Left ventricle myocardium inferior (tissue), 1 donor: ENCODE measurements around the gene PRSS22. TPM values are rescaled to one million over a fixed set of nuclear protein-coding genes. Genes with fewer than 3 reads are reported as not detected.

Experiments
- DNase-seq: peaks from one replicate; pipeline ENCODE4 v3.0.0-alpha.2; 2020
- H3K27ac ChIP-seq: fragments of 200-600 bp; replicated peaks from 2 replicates; pipeline ENCODE4 v1.8.0; 2021
- H3K27me3 ChIP-seq: fragments of 200-600 bp; 2 replicates; pipeline ENCODE4 v1.8.0; 2021; ENCODE audit warnings: low read depth
- H3K36me3 ChIP-seq: fragments of 200-600 bp; 2 replicates; pipeline ENCODE4 v1.8.0; 2021
- H3K4me1 ChIP-seq: fragments of 200-600 bp; 2 replicates; pipeline ENCODE4 v1.8.0; 2021
- H3K4me3 ChIP-seq: fragments of 200-600 bp; 2 replicates; pipeline ENCODE4 v1.8.0; 2021; ENCODE audit warnings: mild to moderate bottlenecking, moderate library complexity
- H3K9me3 ChIP-seq: fragments of 200-600 bp; replicated peaks from 2 replicates; pipeline ENCODE4 v1.8.0; 2021
- intact Hi-C: fragments of 100-400 bp; cut with micrococcal nuclease; formaldehyde crosslinking; loops from one replicate; pipeline ENCODE4 v1.11.0; 2022
- total RNA-seq: library from RNA; stranded (reverse); fragmentation: NEBNext Ultra II Directional; extraction: Animal tissue kit (Norgen Biotek cat#: 25700); gene quantifications from one replicate; pipeline ENCODE4 v1.2.1, GENCODE V29; 2021
- TF ChIP-seq, protein P1 (sequence below): fragments of 200-600 bp; IDR thresholded peaks from 2 replicates; pipeline ENCODE4 v1.8.0; 2021; ENCODE audit warnings: antibody characterized with exemption, mild to moderate bottlenecking, borderline replicate concordance
- donor health status: DM: no; HTN: yes; CAD: no; lungs with severe emphysema.

The PRSS22 gene
- total RNA-seq, 1 donor from 2014 or later: not detected

DNA sequence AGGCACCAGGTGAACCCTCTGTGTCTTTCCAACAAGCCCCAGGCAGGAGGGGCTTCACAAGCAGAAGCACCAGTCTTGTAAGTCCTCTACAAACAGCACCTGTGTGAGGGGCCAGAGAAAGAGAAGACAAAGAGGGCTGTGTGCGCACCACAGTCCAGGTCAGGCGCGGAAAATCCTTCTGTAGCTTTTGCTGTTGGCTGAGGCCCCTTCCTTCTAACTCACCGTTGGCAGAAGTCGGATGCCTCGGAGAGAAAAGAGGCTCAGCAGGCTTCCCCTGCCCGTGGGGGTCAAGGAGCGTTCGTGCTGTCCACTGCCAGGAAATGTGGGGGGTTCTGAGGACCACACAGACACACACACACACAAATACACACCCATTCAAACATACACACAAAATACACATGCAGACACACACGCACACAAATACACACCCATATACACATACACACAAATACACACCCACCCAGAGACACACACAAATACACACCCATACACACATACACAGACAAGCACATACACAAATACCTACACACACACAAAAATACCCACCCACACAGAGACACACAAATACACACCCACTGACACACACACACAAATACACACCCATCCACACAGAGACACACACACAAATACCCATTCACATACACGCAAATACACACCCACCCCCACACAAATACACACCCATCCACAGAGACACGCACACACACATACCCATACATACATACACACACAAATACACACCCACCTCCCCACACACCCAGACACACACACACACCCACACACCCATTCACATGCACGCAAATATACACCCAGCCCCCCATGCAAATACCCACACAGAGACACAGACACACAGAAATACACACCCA, 21.1 kb downstream of the PRSS22 start:
- intact Hi-C loops: no loop called here

DNA sequence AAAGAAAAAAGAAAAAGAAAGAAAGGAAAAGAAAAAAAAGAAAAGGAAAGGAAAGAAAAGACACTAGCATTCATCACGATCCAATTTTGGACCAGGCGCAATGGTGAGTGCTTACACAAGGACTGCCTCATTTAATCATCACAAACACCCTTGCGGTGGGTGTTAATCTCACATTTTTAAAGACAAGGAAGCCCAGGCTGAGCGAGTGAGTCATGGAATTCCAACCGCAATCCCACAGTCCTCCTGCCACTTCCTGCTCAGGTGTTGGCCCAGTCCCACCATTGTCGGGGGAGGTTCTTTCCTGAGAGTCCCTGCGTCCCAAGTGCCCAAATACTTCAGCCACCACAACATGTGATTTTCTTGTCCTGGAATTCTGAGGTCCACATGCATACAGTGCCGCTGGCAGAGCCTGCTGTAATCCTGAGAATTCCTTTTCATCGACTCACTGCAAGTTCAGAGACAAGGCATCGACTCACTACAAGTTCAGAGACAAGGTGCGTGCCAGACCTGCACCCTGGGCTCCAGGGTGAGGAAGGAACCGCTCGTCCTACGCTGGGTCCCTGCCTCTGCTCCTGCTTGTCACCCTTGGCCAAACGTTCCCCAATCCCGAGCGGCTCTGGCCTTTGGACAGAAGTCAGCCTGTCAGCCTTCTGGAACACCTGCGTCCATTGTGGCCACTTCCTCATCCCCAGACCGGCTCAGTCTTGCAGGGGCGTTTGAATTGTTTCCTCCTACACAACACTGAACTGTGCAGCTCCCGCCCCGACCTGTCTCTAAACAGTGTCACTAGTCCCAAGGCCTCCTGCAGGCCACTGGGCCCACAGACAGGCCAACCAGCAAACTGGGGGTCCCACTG, 22.1 kb downstream of the PRSS22 start:
- TF ChIP-seq, protein P1, sequence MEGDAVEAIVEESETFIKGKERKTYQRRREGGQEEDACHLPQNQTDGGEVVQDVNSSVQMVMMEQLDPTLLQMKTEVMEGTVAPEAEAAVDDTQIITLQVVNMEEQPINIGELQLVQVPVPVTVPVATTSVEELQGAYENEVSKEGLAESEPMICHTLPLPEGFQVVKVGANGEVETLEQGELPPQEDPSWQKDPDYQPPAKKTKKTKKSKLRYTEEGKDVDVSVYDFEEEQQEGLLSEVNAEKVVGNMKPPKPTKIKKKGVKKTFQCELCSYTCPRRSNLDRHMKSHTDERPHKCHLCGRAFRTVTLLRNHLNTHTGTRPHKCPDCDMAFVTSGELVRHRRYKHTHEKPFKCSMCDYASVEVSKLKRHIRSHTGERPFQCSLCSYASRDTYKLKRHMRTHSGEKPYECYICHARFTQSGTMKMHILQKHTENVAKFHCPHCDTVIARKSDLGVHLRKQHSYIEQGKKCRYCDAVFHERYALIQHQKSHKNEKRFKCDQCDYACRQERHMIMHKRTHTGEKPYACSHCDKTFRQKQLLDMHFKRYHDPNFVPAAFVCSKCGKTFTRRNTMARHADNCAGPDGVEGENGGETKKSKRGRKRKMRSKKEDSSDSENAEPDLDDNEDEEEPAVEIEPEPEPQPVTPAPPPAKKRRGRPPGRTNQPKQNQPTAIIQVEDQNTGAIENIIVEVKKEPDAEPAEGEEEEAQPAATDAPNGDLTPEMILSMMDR: no peak
- intact Hi-C loops: no loop called here
- Histone ChIP-seq H3K27ac (no peak overlapping the region), H3K4me1 (no peaks in the 10 kb centered on the region), H3K4me3 (no peak overlapping the region), H3K27me3 (peaks cover 71% of the 10 kb centered on the region), H3K9me3 (no peaks in the 10 kb centered on the region), H3K36me3 (no peaks in the 10 kb centered on the region)
- DNase-seq: no peak

More for the DNA sequence above, 21.1 kb downstream of the PRSS22 start:
- Histone ChIP-seq H3K9me3 (no peaks in the 10 kb centered on the region), H3K36me3 (no peaks in the 10 kb centered on the region), H3K27ac (no peak overlapping the region), H3K4me1 (peaks cover 7% of the 10 kb centered on the region), H3K27me3 (peaks cover 71% of the 10 kb centered on the region), H3K4me3 (no peak overlapping the region)
- DNase-seq: no peak
- TF ChIP-seq, protein P1: no peak

DNA sequence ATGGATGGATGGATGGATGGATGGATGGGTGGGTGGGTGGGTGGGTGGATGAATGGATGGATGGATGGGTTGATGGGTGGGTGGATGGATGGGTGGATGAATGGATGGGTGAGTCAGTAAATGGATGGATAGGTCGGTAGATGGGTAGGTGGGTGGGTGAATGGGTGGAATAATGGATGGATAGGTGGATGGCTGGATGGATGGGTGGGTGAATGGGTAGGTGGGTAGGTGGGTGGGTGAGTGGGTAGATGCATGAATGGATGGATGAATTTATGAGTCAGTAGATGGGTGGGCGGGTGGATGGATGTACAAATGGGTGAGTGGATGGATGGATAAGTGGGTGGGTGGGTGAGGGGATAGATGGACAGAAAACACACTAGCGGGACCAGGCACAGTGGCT, 23.0 kb downstream of the PRSS22 start:
- Histone ChIP-seq H3K27me3 (peaks cover 71% of the 10 kb centered on the region), H3K9me3 (no peaks in the 10 kb centered on the region), H3K4me3 (no peak overlapping the region), H3K4me1 (no peaks in the 10 kb centered on the region), H3K27ac (no peak overlapping the region), H3K36me3 (no peaks in the 10 kb centered on the region)
- intact Hi-C loops: no loop called here
- TF ChIP-seq, protein P1: no peak
- DNase-seq: no peak

DNA sequence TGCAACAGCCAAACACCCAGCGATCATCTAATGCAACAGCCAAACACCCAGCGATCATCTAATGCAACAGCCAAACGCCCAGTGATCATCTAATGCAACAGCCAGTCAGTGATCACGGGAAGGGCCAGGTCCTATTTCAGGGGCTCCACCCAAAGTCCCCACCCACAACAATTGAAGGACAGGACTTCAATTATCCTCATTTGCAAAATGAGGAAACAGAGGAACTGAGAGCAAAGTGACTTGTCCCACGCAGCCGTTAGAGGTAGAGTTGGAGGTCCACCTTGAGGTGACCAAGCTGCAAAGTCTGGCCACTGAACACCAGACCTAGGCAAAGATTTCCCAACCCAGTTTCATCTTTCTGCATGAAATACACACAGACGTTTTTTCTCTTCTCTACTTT, 24.2 kb downstream of the PRSS22 start:
- DNase-seq: no peak

DNA sequence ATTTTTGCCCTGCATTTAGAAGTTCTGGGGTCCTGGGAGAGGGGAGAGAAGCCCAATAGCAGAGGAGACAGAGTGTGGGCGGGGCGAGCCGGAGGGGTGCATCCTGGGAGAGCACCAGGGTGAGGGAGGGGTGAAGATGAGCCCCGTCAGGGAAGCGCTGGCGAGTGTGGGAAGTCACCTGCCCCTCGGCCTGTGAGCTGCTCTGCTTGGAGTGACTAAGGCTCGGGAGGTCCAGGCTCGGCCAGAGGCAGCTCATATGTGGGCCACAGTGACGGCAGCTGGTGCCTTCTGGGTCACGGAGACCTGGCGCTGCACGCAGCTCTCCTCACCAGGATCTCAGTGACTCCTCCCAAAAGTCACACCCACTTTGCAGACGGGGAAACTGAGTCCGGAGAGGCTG, 26.8 kb downstream of the PRSS22 start:
- no peaks in the 10 kb centered on the region for H3K36me3 ChIP-seq
- peaks cover 73% of the 10 kb centered on the region for H3K27me3 ChIP-seq
- TF ChIP-seq, protein P1: no peak
- H3K9me3 ChIP-seq: no peaks in the 10 kb centered on the region
- no peak overlapping the region for H3K27ac ChIP-seq
- intact Hi-C loops: no loop called here
- DNase-seq: no peak
- no peaks in the 10 kb centered on the region for H3K4me1 ChIP-seq
- H3K4me3 ChIP-seq: no peak overlapping the region

More for the DNA sequence above, 24.2 kb downstream of the PRSS22 start:
- no peaks in the 10 kb centered on the region for H3K9me3 ChIP-seq
- no peak overlapping the region for H3K27ac ChIP-seq
- TF ChIP-seq, protein P1: no peak
- H3K36me3 ChIP-seq: no peaks in the 10 kb centered on the region
- peaks cover 71% of the 10 kb centered on the region for H3K27me3 ChIP-seq
- H3K4me3 ChIP-seq: no peak overlapping the region
- H3K4me1 ChIP-seq: no peaks in the 10 kb centered on the region
- intact Hi-C loops: no loop called here
